ENCODE measurements around the gene TBR1. TPM values are rescaled to one million over a fixed set of nuclear protein-coding genes. Genes with fewer than 3 reads are reported as not detected.

TBR1 gene
- total and polyA plus RNA-seq, 8 donors, result under 0.01 TPM; not detected in 7

DNA sequence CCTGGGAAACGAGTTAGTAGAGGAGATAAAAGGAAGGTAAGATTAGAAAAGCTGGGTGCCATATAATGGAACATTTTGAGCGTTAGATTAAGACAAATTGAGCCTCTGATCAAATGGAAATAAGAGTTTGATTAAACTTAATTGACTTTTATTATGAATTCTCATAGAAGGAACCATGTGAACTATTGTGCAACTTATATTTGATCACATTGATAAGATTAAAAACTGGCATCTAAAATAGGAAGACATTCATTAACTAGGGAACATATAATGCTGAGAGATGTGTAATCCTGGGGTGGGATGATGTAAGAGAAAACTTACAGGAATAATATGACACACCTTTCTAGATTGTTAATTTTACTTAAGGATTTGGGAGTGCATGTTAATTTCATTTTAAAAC, 22.5 kb downstream of the TBR1 start:
- H3K36me3 ChIP-seq, result no peaks in the 10 kb centered on the region
- H3K27me3 ChIP-seq, result peaks cover 0 to 11% (median 5%) of the 10 kb centered on the region in 4 donors
- ATAC-seq (no peak), DNase-seq (no peak), FAIRE-seq (no peak)
- 27 to 37% methylated on average over 2 of the region's 2 CpGs for WGBS, 2 donors
- H3K9me3 ChIP-seq, result no peaks in the 10 kb centered on the region
- intact Hi-C loops (cut with DNase I), result no loop called here
- H3K4me3 ChIP-seq, result no peak overlapping the region
- no peaks in the 10 kb centered on the region for H3K4me1 ChIP-seq
- TF ChIP-seq, protein P1, sequence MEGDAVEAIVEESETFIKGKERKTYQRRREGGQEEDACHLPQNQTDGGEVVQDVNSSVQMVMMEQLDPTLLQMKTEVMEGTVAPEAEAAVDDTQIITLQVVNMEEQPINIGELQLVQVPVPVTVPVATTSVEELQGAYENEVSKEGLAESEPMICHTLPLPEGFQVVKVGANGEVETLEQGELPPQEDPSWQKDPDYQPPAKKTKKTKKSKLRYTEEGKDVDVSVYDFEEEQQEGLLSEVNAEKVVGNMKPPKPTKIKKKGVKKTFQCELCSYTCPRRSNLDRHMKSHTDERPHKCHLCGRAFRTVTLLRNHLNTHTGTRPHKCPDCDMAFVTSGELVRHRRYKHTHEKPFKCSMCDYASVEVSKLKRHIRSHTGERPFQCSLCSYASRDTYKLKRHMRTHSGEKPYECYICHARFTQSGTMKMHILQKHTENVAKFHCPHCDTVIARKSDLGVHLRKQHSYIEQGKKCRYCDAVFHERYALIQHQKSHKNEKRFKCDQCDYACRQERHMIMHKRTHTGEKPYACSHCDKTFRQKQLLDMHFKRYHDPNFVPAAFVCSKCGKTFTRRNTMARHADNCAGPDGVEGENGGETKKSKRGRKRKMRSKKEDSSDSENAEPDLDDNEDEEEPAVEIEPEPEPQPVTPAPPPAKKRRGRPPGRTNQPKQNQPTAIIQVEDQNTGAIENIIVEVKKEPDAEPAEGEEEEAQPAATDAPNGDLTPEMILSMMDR (IDR thresholded peaks at IDR 0.05), result no peak
- no peak overlapping the region for H3K27ac ChIP-seq

- TF ChIP-seq, protein P1 (IDR thresholded peaks at IDR 0.05), result no peak
- Histone ChIP-seq H3K9me3 (no peaks in the 10 kb centered on the region), H3K36me3 (no peaks in the 10 kb centered on the region), H3K27ac (no peak overlapping the region), H3K27me3 (peaks cover 0 to 18% (median 8%) of the 10 kb centered on the region in 4 donors), H3K4me1 (no peaks in the 10 kb centered on the region), H3K4me3 (no peak overlapping the region)
- ATAC-seq (no peak), DNase-seq (no peak), FAIRE-seq (no peak)
- intact Hi-C loops (cut with DNase I), result no loop called here
- 86 to 93% methylated on average over 12 of the region's 12 CpGs for WGBS, 2 donors
Observed at GRCh38 chr2:161445097-161445496, 29.0 kb downstream of the TBR1 start.

DNA sequence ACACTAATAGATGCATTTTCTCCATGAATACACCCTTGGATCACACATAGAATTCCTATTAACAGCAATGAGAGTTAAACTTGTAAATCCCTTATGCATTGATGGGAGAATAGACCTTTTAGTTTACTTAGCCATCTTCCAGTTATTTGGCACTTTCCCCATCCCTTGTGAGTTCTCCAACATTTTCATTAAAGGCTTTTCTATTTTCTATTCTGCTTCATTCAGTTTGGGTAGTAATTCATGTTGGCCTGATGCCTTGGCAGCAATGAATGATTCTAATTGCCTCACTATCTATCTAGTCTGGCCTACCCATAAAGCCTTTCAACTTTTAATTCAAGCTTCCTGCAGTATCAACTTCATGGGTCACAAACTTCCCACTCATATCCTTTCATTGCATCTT, 32.3 kb downstream of the TBR1 start:
- FAIRE-seq (no peak), DNase-seq (no peak), ATAC-seq (no peak)
- no peak overlapping the region for H3K27ac ChIP-seq
- no peaks in the 10 kb centered on the region for H3K36me3 ChIP-seq
- H3K4me1 ChIP-seq, result no peaks in the 10 kb centered on the region
- intact Hi-C loops (cut with DNase I), result no loop called here
- no peaks in the 10 kb centered on the region for H3K9me3 ChIP-seq
- no peak overlapping the region for H3K4me3 ChIP-seq
- TF ChIP-seq, protein P1 (IDR thresholded peaks at IDR 0.05), result no peak
- H3K27me3 ChIP-seq, result peaks cover 0 to 16% (median 3%) of the 10 kb centered on the region in 4 donors

- intact Hi-C loops (cut with DNase I), result no loop called here
- H3K4me1 ChIP-seq, result no peaks in the 10 kb centered on the region
- H3K4me3 ChIP-seq, result no peak overlapping the region
- DNase-seq (no peak), FAIRE-seq (no peak), ATAC-seq (no peak)
- no peaks in the 10 kb centered on the region for H3K9me3 ChIP-seq
- H3K27ac ChIP-seq, result no peak overlapping the region
- no peaks in the 10 kb centered on the region for H3K36me3 ChIP-seq
- TF ChIP-seq, protein P1 (IDR thresholded peaks at IDR 0.05), result no peak
- WGBS, 2 donors, result 62 to 67% methylated on average over 2 of the region's 2 CpGs
- H3K27me3 ChIP-seq, result no peaks in the 10 kb centered on the region
Observed at GRCh38 chr2:161471631-161472030, 55.5 kb downstream of the TBR1 start.

DNA sequence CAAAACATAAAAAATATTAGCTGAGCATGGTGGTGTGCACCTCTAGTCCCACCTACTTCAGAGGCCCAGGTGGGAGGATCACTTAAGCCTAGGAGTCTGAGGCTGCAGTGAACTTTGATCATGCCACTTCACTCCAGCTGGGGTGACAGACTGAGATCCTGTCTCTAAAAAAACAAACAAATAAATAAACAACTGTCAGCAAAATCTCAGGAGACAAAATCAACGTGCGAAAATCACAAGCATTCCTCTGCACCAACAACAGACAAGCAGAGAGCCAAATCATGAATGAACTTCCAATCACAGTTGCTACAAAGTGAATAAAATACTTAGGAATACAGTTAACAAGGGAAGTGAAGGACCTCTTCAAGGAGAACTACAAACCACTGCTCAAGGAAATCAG, 58.8 kb downstream of the TBR1 start:
- DNase-seq (no peak), FAIRE-seq (no peak), ATAC-seq (no peak)
- H3K9me3 ChIP-seq, result no peaks in the 10 kb centered on the region
- TF ChIP-seq, protein P1 (IDR thresholded peaks at IDR 0.05), result no peak
- no peaks in the 10 kb centered on the region for H3K36me3 ChIP-seq
- intact Hi-C loops (cut with DNase I), result no loop called here
- no peaks in the 10 kb centered on the region for H3K27me3 ChIP-seq
- H3K27ac ChIP-seq, result no peak overlapping the region
- H3K4me3 ChIP-seq, result no peak overlapping the region
- 69 to 80% methylated on average over 2 of the region's 2 CpGs for WGBS, 2 donors
- no peaks in the 10 kb centered on the region for H3K4me1 ChIP-seq

Other genes starting within 250 kb of the TBR1 start
- 10 to 100 TPM in 4 of 6 donors, 1 to 10 TPM in 2; 5.4 to 19.1 (median 15.0) TPM for gene PSMD14, start 107.9 kb upstream of the TBR1 start, total RNA-seq
- gene PSMD14, start 107.9 kb upstream of the TBR1 start, polyA plus RNA-seq, result 10 to 100 TPM; 11.6 to 19.7 TPM
- 1 to 10 TPM in 3 of 6 donors, under 1 TPM in 3; 0.32 to 2.7 (median 0.95) TPM for gene SLC4A10, start 208.1 kb downstream of the TBR1 start, total RNA-seq
- gene SLC4A10, start 208.1 kb downstream of the TBR1 start, polyA plus RNA-seq, result 1 to 10 TPM in 1 of 2 donors, under 1 TPM in 1; 0.30 to 4.1 TPM

All from pancreas (tissue), 10 donors.